Measurements from ENCODE around the gene GRIK1.

GRIK1 gene

GRCh38 chr21:29671728-29672127 lies 268.1 kb downstream of the GRIK1 start:
- Histone ChIP-seq H3K27me3 (ENCODE audit: insufficient read depth, poor library complexity, severe bottlenecking) (peaks cover 9% of the 10 kb centered on the region), H3K36me3 (ENCODE audit: low read depth) (no peaks in the 10 kb centered on the region), H3K4me3 (ENCODE audit: severe bottlenecking) (no peak overlapping the region), H3K4me1 (ENCODE audit: insufficient read depth, poor library complexity, severe bottlenecking) (no peaks in the 10 kb centered on the region), H3K9me3 (ENCODE audit: severe bottlenecking) (no peaks in the 10 kb centered on the region), H3K27ac (ENCODE audit: poor library complexity, severe bottlenecking) (no peak overlapping the region)
- ATAC-seq (ENCODE audit: low read depth) (no peak), DNase-seq (ENCODE audit: low spot score) (no peak)
- no peak for TF ChIP-seq CTCF (IDR thresholded peaks at IDR 0.05; ENCODE audit: poor library complexity, severe bottlenecking)

GRCh38 chr21:29670228-29670627 lies 269.6 kb downstream of the GRIK1 start:
- Histone ChIP-seq H3K9me3 (ENCODE audit: severe bottlenecking) (no peaks in the 10 kb centered on the region), H3K36me3 (ENCODE audit: low read depth) (no peaks in the 10 kb centered on the region), H3K4me3 (ENCODE audit: severe bottlenecking) (no peak overlapping the region), H3K27ac (ENCODE audit: poor library complexity, severe bottlenecking) (no peak overlapping the region), H3K27me3 (ENCODE audit: insufficient read depth, poor library complexity, severe bottlenecking) (no peaks in the 10 kb centered on the region), H3K4me1 (ENCODE audit: insufficient read depth, poor library complexity, severe bottlenecking) (no peaks in the 10 kb centered on the region)
- no peak for DNase-seq (ENCODE audit: low spot score)
- no peak for TF ChIP-seq CTCF (IDR thresholded peaks at IDR 0.05; ENCODE audit: poor library complexity, severe bottlenecking)
- no peak for ATAC-seq (ENCODE audit: low read depth)

- H3K9me3 ChIP-seq (ENCODE audit: severe bottlenecking): no peaks in the 10 kb centered on the region
- TF ChIP-seq CTCF (IDR thresholded peaks at IDR 0.05; ENCODE audit: poor library complexity, severe bottlenecking): no peak
- no peaks in the 10 kb centered on the region for H3K4me1 ChIP-seq (ENCODE audit: insufficient read depth, poor library complexity, severe bottlenecking)
- no peaks in the 10 kb centered on the region for H3K36me3 ChIP-seq (ENCODE audit: low read depth)
- DNase-seq (ENCODE audit: low spot score) (no peak), ATAC-seq (ENCODE audit: low read depth) (no peak)
- no peak overlapping the region for H3K27ac ChIP-seq (ENCODE audit: poor library complexity, severe bottlenecking)
- no peaks in the 10 kb centered on the region for H3K27me3 ChIP-seq (ENCODE audit: insufficient read depth, poor library complexity, severe bottlenecking)
- H3K4me3 ChIP-seq (ENCODE audit: severe bottlenecking): no peak overlapping the region
These were observed 270.4 kb downstream of the GRIK1 start for GRCh38 chr21:29669416-29669815.

- no peak for TF ChIP-seq CTCF (IDR thresholded peaks at IDR 0.05; ENCODE audit: poor library complexity, severe bottlenecking)
- no peak overlapping the region for H3K27ac ChIP-seq (ENCODE audit: poor library complexity, severe bottlenecking)
- DNase-seq (ENCODE audit: low spot score): no peak
- no peaks in the 10 kb centered on the region for H3K4me1 ChIP-seq (ENCODE audit: insufficient read depth, poor library complexity, severe bottlenecking)
- H3K36me3 ChIP-seq (ENCODE audit: low read depth): no peaks in the 10 kb centered on the region
- H3K27me3 ChIP-seq (ENCODE audit: insufficient read depth, poor library complexity, severe bottlenecking): no peaks in the 10 kb centered on the region
- ATAC-seq (ENCODE audit: low read depth): no peak
- no peaks in the 10 kb centered on the region for H3K9me3 ChIP-seq (ENCODE audit: severe bottlenecking)
- no peak overlapping the region for H3K4me3 ChIP-seq (ENCODE audit: severe bottlenecking)
These were observed 272.1 kb downstream of the GRIK1 start for GRCh38 chr21:29667651-29668050.

GRCh38 chr21:29664615-29665014 lies 275.2 kb downstream of the GRIK1 start:
- H3K4me3 ChIP-seq (ENCODE audit: severe bottlenecking): no peak overlapping the region
- no peak for TF ChIP-seq CTCF (IDR thresholded peaks at IDR 0.05; ENCODE audit: poor library complexity, severe bottlenecking)
- H3K9me3 ChIP-seq (ENCODE audit: severe bottlenecking): no peaks in the 10 kb centered on the region
- H3K27me3 ChIP-seq (ENCODE audit: insufficient read depth, poor library complexity, severe bottlenecking): no peaks in the 10 kb centered on the region
- no peak overlapping the region for H3K27ac ChIP-seq (ENCODE audit: poor library complexity, severe bottlenecking)
- no peaks in the 10 kb centered on the region for H3K4me1 ChIP-seq (ENCODE audit: insufficient read depth, poor library complexity, severe bottlenecking)
- DNase-seq (ENCODE audit: low spot score) (no peak), ATAC-seq (ENCODE audit: low read depth) (no peak)
- no peaks in the 10 kb centered on the region for H3K36me3 ChIP-seq (ENCODE audit: low read depth)
